ENCODE results near the gene OR10H3.
"Not testable (repeated sequence)": the region's sequence is repeated elsewhere in the genome, so short reads cannot be mapped to it uniquely, and the experiment has no call there.

The OR10H3 gene

DNA sequence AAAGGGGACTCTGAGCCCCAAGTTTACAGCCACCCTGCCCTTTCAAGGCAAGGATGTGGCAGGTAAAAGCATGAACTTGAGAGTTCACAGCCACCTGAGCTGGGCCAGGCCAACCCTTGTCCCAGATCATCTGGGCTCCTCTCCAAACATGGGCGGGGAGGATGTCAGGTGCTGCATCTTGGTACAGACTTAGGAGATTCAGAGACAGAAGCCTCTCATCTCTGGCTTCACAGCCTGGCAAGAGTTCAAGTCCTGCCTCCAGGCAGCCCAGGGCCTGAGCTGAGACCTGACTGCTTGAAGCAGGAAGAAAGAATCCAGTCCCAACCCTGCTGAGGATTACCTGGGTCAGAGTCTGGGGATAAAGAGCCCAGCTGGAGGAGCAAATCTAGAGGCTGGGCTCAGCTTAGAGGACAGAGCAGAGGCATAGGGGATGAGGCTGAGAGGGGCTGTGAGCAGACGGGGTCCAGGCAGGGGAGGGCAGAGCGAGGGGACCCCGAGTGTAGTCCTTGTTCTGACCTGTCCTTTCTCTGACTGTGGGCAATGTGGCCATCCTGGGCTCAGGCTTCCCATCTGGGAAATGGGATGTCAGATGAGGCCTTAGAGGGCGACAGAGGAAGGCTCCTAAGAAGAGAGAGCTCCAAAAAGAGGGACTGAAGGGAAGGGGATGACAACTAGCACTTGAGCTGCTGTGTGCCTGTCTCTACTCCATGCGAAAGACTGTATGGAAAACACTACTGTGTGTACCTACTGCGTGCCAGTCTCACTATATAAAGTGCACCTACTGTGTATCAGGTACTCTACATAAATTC is 43.0 kb downstream of the OR10H3 start:
- no peaks in the 10 kb centered on the region for H3K36me3 ChIP-seq (ENCODE audit: control insufficient read depth, insufficient read depth, low read length)
- no peak overlapping the region for H3K9ac ChIP-seq

DNA sequence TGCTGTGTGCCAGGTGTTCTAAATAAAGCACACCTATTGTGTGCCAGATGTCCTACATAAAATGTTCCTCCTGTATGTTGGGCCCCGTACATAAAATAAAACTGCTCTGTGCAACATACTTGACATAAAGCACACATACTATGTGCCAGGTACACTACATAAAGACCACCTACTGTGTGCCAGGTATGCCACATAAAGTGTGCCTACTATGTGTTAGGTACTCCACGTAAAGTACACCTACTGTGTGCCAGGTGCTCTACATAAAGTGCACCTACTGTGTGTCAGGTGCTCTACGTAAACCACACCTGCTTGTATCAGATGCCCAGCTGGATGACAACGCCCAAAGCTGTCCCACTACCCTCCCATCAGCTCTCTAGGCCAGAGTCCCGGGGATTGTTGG is 43.9 kb downstream of the OR10H3 start:
- H3K9ac ChIP-seq: no peak overlapping the region
- H3K27ac ChIP-seq: no peak overlapping the region
- H3K36me3 ChIP-seq (ENCODE audit: control insufficient read depth, insufficient read depth, low read length): no peaks in the 10 kb centered on the region
- no peaks in the 10 kb centered on the region for H3K79me2 ChIP-seq
- TF ChIP-seq, protein P1, sequence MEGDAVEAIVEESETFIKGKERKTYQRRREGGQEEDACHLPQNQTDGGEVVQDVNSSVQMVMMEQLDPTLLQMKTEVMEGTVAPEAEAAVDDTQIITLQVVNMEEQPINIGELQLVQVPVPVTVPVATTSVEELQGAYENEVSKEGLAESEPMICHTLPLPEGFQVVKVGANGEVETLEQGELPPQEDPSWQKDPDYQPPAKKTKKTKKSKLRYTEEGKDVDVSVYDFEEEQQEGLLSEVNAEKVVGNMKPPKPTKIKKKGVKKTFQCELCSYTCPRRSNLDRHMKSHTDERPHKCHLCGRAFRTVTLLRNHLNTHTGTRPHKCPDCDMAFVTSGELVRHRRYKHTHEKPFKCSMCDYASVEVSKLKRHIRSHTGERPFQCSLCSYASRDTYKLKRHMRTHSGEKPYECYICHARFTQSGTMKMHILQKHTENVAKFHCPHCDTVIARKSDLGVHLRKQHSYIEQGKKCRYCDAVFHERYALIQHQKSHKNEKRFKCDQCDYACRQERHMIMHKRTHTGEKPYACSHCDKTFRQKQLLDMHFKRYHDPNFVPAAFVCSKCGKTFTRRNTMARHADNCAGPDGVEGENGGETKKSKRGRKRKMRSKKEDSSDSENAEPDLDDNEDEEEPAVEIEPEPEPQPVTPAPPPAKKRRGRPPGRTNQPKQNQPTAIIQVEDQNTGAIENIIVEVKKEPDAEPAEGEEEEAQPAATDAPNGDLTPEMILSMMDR (IDR thresholded peaks at IDR 0.05): no peak
- no peak overlapping the region for H2AFZ ChIP-seq
- no peaks in the 10 kb centered on the region for H3K9me3 ChIP-seq (ENCODE audit: control insufficient read depth, low read length)
- H3K4me1 ChIP-seq: peaks cover 5% of the 10 kb centered on the region
- no peak overlapping the region for H3K4me2 ChIP-seq (ENCODE audit: low read length)
- peaks cover 4% of the 10 kb centered on the region for H3K27me3 ChIP-seq (ENCODE audit: control insufficient read depth, insufficient read depth, low read length)
- no peak overlapping the region for H3K4me3 ChIP-seq (ENCODE audit: low read depth, low read length)

More for the DNA sequence above, 43.0 kb downstream of the OR10H3 start:
- Histone ChIP-seq H3K79me2 (no peaks in the 10 kb centered on the region), H3K4me3 (ENCODE audit: low read depth, low read length) (no peak overlapping the region), H3K4me2 (ENCODE audit: low read length) (no peak overlapping the region), H3K27me3 (ENCODE audit: control insufficient read depth, insufficient read depth, low read length) (peaks cover 4% of the 10 kb centered on the region), H2AFZ (peak overlapping the region; percentile 76), H3K9me3 (ENCODE audit: control insufficient read depth, low read length) (no peaks in the 10 kb centered on the region), H3K27ac (no peak overlapping the region), H3K4me1 (peaks cover 5% of the 10 kb centered on the region)
- TF ChIP-seq, protein P1 (IDR thresholded peaks at IDR 0.05): no peak

DNA sequence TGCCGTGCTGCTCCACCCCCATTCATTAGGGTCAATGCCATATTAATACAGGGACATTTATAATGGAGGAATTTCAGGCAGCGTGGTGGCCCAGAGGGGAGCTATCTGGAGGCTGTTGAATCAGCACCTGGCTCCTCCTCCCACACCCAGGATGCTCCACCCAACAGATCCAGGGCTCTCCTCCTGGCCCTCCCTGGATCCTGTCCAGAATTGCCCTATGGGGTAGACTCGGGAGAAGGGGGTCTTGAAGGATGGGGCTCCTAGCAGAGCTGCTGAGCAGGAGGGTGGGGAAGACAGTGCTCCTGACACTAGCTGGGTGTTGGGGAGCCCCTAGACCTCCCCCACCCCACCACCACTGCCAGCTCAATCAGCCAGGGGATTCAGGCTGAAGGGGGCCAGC is 44.4 kb downstream of the OR10H3 start:
- Histone ChIP-seq H3K4me2 (ENCODE audit: low read length) (no peak overlapping the region), H3K9me3 (ENCODE audit: control insufficient read depth, low read length) (no peaks in the 10 kb centered on the region), H3K4me3 (ENCODE audit: low read depth, low read length) (no peak overlapping the region), H3K9ac (no peak overlapping the region), H3K27me3 (ENCODE audit: control insufficient read depth, insufficient read depth, low read length) (no peaks in the 10 kb centered on the region), H3K4me1 (peaks cover 5% of the 10 kb centered on the region), H3K27ac (no peak overlapping the region), H2AFZ (no peak overlapping the region), H3K79me2 (no peaks in the 10 kb centered on the region), H3K36me3 (ENCODE audit: control insufficient read depth, insufficient read depth, low read length) (no peaks in the 10 kb centered on the region)
- TF ChIP-seq, protein P1 (IDR thresholded peaks at IDR 0.05): no peak

DNA sequence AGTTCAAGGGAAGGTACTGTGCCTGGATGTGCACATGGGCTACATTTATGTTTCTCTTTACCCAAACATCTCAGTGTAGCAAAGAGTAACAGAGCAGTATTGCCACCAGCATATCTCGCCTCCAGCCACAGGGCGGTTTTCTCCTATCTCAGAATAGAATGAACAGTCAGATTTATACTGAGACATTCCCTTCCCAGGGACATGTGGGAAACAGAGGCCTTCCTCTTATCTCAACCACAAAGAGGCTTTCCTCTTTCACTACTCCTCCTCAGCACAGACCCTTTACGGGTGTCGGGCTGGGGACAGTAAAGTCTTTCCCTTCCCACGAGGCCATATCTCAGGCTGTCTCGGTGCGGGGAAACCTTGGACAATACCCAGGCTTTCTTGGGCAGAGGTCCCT is 45.1 kb downstream of the OR10H3 start:
- not testable (repeated sequence) for H3K9ac ChIP-seq; H3K27ac ChIP-seq; H3K4me3 ChIP-seq (ENCODE audit: low read depth, low read length); H3K79me2 ChIP-seq; H3K4me2 ChIP-seq (ENCODE audit: low read length); H2AFZ ChIP-seq; H3K36me3 ChIP-seq (ENCODE audit: control insufficient read depth, insufficient read depth, low read length); H3K9me3 ChIP-seq (ENCODE audit: control insufficient read depth, low read length); H3K4me1 ChIP-seq; H3K27me3 ChIP-seq (ENCODE audit: control insufficient read depth, insufficient read depth, low read length)

DNA sequence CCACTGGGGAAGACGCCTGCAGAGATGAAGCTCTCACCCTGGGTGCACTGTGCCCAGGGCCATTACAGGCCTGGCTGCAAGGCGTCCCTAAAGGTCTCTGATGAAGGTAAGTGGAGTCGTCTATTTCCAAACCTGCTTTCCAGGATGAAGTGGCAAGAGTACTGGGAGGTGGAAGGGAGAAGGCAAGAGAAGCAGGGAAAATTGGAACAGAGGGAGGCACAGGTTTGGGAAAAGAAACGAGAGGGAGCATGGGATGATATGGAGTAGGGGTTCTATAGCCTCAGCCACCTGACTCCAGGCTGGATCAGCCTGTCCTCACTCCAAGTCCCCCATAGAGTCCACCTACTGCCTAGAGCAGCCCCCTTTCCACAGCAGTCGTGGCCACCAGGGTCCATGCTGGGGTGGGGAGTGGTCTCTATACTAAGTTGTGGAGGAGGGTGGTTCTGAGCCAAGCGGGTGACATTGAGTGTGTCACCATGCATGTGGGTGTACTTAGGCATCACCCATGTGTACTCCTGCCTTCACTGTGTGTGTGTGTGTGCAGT is 49.9 kb downstream of the OR10H3 start, which contains the start of gene OR10H5:
Gene OR10H5, plus strand, starts transcription at position 51 of the 545 bp plus-strand sequence. CDS start 6,388 bp downstream, outside the sequence.
- no peak within 1 kb of the TSS for H3K9ac ChIP-seq
- H3K79me2 ChIP-seq: no peaks in the 10 kb centered on the region
- H2AFZ ChIP-seq: no peak within 1 kb of the TSS
- no peaks in the 10 kb centered on the region for H3K27me3 ChIP-seq (ENCODE audit: control insufficient read depth, insufficient read depth, low read length)
- H3K4me1 ChIP-seq: no peaks in the 10 kb centered on the region
- no peaks in the 10 kb centered on the region for H3K36me3 ChIP-seq (ENCODE audit: control insufficient read depth, insufficient read depth, low read length)
- H3K27ac ChIP-seq: no peak within 1 kb of the TSS
- H3K4me3 ChIP-seq (ENCODE audit: low read depth, low read length): no peak within 1 kb of the TSS
- H3K9me3 ChIP-seq (ENCODE audit: control insufficient read depth, low read length): no peaks in the 10 kb centered on the region
- no peak within 1 kb of the TSS for H3K4me2 ChIP-seq (ENCODE audit: low read length)
- TF ChIP-seq, protein P1 (IDR thresholded peaks at IDR 0.05): no peak
